HG03103 (cell line): ENCODE measurements around the gene EFCC1.
"Not testable (repeated sequence)": the region's sequence is repeated elsewhere in the genome, so short reads cannot be mapped to it uniquely, and the experiment has no call there.

ENCODE experiments used
- ATAC-seq: cut with Tn5 transposase; IDR thresholded peaks from one replicate; pipeline ENCODE4 v1.9.1; 2021; ENCODE audit warnings: low read depth; ENCODE audit not compliant: unreplicated experiment

Gene EFCC1

GRCh38 chr3:129050556-129051295 lies 49.6 kb downstream of the EFCC1 start:
- ATAC-seq, result no peak

- ATAC-seq, result no peak
These were observed 50.8 kb downstream of the EFCC1 start for GRCh38 chr3:129051871-129052340.

- no peak for ATAC-seq
These were observed 51.6 kb downstream of the EFCC1 start for GRCh38 chr3:129052675-129053074.

GRCh38 chr3:129054605-129055104 lies 53.6 kb downstream of the EFCC1 start:
- ATAC-seq, result no peak

GRCh38 chr3:129056451-129057173 lies 55.5 kb downstream of the EFCC1 start:
- no peak for ATAC-seq

GRCh38 chr3:129057249-129057648 lies 56.1 kb downstream of the EFCC1 start:
- no peak for ATAC-seq

- ATAC-seq, result no peak
These were observed 57.5 kb downstream of the EFCC1 start for GRCh38 chr3:129058441-129059200.

- no peak for ATAC-seq
These were observed 58.3 kb downstream of the EFCC1 start for GRCh38 chr3:129059311-129059958.

- ATAC-seq, result no peak
These were observed 59.3 kb downstream of the EFCC1 start, which contains the start of gene GP9 for GRCh38 chr3:129060276-129061022. Gene GP9 (plus strand): TSS chr3:129060779. CDS start chr3:129061740, 961 bp downstream.

- ATAC-seq, result no peak
These were observed 60.2 kb downstream of the EFCC1 start for GRCh38 chr3:129061023-129061887.

- no peak for ATAC-seq
These were observed 61.1 kb downstream of the EFCC1 start for GRCh38 chr3:129061888-129062834.

GRCh38 chr3:129063091-129063640 lies 62.1 kb downstream of the EFCC1 start:
- ATAC-seq, result no peak

- no peak for ATAC-seq
These were observed 62.9 kb downstream of the EFCC1 start for GRCh38 chr3:129063841-129064482.

GRCh38 chr3:129065016-129065719 lies 64.1 kb downstream of the EFCC1 start:
- ATAC-seq, result no peak

- ATAC-seq, result no peak
These were observed 64.6 kb downstream of the EFCC1 start for GRCh38 chr3:129065720-129066073.

GRCh38 chr3:129067719-129068118 lies 66.6 kb downstream of the EFCC1 start:
- ATAC-seq, result not testable (repeated sequence)
